Measurements from ENCODE around the gene CACNB4. TPM values are rescaled to one million over a fixed set of nuclear protein-coding genes. Genes with fewer than 3 reads are reported as not detected.

The CACNB4 gene
- total and polyA plus RNA-seq, 8 donors = 0.34 to 1.3 (median 0.70) TPM

DNA sequence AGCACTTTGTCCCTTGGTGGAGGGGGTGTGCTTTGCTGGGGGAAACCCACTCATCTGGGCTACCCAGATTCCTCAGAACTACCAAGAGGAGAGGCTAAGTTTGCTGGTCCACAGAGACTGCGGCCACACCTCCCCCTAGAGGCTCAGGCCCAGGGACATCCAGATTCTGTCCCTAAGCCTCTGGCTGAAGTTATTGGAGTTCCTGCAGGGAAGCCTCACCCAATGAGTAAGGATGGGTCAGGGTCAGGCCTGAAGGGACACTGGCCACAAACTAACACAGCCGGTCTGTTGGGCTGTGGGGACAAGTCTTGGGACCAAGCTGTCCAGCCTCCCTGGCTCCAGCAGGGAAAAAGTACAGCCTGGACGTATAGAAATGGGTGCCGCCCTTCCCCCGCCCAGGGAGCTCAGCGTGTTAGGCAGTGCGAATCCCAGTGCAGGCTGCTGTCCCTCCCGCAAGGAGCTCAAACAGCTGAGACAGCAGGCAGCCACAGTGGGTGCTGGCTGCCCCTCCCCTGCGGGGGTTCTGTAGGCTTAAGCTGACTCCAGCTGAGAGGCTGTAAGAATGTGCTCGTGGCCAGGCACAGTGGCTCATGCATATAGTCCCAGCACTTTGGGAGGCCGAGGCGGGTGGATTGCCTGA lies 183.7 kb downstream of the CACNB4 start:
- FAIRE-seq (no peak), ATAC-seq (no peak), DNase-seq (no peak)
- 85 to 94% methylated on average over 12 of the region's 12 CpGs for WGBS, 2 donors
- Histone ChIP-seq H3K27me3 (no peaks in the 10 kb centered on the region), H3K9me3 (no peaks in the 10 kb centered on the region), H3K27ac (no peak overlapping the region), H3K4me3 (no peak overlapping the region), H3K4me1 (no peaks in the 10 kb centered on the region), H3K36me3 (no peaks in the 10 kb centered on the region)
- TF ChIP-seq, protein P1, sequence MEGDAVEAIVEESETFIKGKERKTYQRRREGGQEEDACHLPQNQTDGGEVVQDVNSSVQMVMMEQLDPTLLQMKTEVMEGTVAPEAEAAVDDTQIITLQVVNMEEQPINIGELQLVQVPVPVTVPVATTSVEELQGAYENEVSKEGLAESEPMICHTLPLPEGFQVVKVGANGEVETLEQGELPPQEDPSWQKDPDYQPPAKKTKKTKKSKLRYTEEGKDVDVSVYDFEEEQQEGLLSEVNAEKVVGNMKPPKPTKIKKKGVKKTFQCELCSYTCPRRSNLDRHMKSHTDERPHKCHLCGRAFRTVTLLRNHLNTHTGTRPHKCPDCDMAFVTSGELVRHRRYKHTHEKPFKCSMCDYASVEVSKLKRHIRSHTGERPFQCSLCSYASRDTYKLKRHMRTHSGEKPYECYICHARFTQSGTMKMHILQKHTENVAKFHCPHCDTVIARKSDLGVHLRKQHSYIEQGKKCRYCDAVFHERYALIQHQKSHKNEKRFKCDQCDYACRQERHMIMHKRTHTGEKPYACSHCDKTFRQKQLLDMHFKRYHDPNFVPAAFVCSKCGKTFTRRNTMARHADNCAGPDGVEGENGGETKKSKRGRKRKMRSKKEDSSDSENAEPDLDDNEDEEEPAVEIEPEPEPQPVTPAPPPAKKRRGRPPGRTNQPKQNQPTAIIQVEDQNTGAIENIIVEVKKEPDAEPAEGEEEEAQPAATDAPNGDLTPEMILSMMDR (IDR thresholded peaks at IDR 0.05) = no peak
- intact Hi-C loops (cut with DNase I) = no loop called here

DNA sequence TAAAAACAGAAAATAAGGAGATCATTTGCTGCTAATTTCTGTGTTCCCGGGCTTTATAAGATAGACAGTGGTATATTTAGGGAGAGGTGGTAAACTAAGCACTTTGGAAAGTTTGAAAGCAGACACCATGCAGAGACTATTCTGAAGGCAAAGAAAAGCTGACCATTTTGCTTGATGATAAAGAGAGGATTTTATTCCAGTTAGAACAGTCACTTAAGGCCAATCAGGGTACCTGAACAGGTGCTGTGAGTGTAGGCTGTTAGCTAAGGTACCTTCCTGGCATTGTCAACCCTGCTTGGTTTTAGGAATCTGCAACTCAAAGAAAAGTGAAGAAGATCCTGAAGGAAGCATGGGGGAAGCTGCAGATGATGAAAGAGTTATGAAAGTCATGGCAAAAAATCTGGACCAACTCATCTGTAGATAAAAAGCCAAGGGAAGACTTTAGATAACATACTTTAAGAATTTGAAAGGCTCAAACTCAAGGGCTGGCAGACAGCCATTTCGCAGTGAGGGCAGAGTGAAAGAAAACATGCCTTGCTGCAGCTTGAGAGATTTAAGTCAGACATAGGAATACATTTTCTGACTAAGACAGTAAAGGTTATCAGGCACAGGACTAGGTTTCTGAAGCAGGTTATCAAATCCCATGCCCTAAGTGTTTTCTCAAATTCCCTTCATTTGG lies 190.5 kb downstream of the CACNB4 start:
- FAIRE-seq (no peak), ATAC-seq (no peak), DNase-seq (no peak)
- Histone ChIP-seq H3K27me3 (no peaks in the 10 kb centered on the region), H3K36me3 (no peaks in the 10 kb centered on the region), H3K4me3 (no peak overlapping the region), H3K27ac (no peak overlapping the region), H3K9me3 (no peaks in the 10 kb centered on the region), H3K4me1 (no peaks in the 10 kb centered on the region)
- intact Hi-C loops (cut with DNase I) = no loop called here
- 69 to 86% methylated on average over 2 of the region's 2 CpGs for WGBS, 2 donors
- TF ChIP-seq, protein P1 (IDR thresholded peaks at IDR 0.05) = no peak

DNA sequence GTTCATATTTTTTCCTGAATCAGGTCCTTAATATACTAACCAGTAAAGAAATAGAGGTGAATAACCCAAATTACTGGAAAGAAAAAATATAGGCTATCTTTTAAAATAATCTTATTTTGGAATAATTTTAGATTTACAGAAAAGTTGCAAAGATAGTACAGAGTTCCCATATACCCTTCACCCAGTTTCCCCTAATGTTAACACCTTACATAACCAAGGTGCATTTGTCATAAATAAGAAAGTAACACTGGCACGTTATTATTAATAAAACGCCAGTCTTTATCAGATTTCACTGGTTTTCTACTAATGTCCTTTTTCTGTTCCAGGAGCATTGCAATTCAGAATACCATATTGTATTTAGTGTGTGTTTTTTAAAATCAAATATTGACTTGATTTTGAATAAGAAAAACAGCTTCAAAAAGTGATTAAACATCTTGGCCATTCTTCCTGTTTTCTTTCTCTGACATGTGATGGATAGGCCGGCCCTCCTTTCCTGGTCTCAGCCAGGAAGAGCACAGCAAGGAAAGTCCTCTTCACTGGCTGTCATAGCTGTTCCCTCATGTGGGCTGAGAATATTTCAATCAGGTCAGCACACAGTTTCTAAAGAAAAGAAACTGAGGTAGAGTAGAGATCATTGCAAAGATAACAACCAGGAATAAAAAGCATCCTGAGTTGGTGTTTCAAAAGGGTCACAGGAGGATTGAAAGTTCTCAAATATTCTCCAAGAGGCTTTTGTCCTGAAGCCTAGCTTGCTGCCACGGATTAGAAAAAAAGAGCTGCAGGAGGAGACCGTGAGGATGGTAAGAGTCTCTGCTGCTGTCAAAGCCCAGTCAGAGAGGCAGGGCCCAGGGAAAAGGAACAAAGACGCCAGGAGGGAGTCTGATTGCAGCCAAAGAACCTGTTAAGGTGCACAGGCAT lies 191.3 kb downstream of the CACNB4 start:
- 70 to 80% methylated on average over 6 of the region's 6 CpGs for WGBS, 2 donors
- no peaks in the 10 kb centered on the region for H3K27me3 ChIP-seq
- H3K4me3 ChIP-seq = no peak overlapping the region
- no peaks in the 10 kb centered on the region for H3K4me1 ChIP-seq
- H3K9me3 ChIP-seq = no peaks in the 10 kb centered on the region
- FAIRE-seq = no peak
- ATAC-seq = peak in 1 of 4 donors; percentile 39
- intact Hi-C loops (cut with DNase I) = no loop called here
- no peak for DNase-seq
- H3K36me3 ChIP-seq = no peaks in the 10 kb centered on the region
- no peak overlapping the region for H3K27ac ChIP-seq
- TF ChIP-seq, protein P1 (IDR thresholded peaks at IDR 0.05) = no peak

DNA sequence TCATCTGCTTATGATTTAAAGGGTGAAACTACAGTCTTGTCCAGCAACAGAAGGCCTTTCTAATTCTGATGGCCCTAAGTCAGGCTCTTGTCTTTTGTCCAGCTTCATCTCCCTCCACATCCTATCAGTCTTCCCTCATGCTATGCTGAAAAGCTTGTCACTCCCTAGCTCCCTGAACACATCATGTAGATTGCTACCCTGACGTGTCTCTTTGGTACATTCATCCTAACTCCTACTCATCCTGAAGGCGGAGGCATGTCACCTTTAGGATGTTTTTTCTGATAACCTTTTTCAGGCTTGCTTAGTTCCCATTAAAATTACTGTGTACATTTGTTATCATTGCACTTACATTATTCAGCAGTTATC lies 192.2 kb downstream of the CACNB4 start:
- TF ChIP-seq, protein P1 (IDR thresholded peaks at IDR 0.05) = no peak
- Histone ChIP-seq H3K4me3 (no peak overlapping the region), H3K27me3 (no peaks in the 10 kb centered on the region), H3K36me3 (no peaks in the 10 kb centered on the region), H3K4me1 (no peaks in the 10 kb centered on the region), H3K9me3 (no peaks in the 10 kb centered on the region), H3K27ac (no peak overlapping the region)
- ATAC-seq (no peak), FAIRE-seq (no peak), DNase-seq (no peak)
- 83 to 90% methylated on average over 2 of the region's 2 CpGs for WGBS, 2 donors
- intact Hi-C loops (cut with DNase I) = no loop called here

All from pancreas (tissue), 10 donors.